ENCODE measurements around the gene VTI1A.

DNA sequence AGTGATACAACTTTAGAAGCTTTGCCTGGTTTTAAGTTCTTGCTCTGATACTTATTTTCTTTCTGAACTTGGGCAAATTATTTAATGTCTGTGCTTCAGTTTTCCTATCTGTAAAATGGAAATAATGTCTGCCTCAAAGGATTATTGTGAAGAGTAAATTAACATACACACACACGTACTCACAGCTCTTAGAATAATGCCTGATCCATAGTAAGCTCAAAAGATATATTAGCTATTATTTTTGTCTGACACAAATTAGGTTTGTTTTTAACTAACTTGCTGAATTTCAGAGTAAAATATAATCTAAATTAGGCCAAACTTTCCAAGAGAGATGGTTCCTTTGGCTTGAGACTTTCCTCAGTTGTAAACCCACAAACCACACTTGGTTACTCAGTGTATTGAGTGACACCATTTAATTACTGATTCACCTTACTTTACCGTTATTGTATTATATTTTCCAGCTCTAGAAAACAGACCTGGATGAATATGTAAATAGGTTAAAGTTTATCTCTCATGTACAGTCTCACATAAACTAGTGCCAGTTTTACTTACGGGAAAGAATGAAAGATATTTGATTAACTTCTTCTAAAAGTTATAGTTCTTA lies 50.4 kb downstream of the VTI1A start:
- TF ChIP-seq CTCF (IDR thresholded peaks at IDR 0.05) (no peak), POLR2A (IDR thresholded peaks at IDR 0.05) (no peak)

All from uterus (tissue), 2 donors.